HPDE6-E6E7 (cell line): ENCODE results near the gene NTN5.
A peak's percentile ranks its signal among the peaks of the same experiment; 100 is the strongest.
"Not testable (repeated sequence)": the region's sequence is repeated elsewhere in the genome, so short reads cannot be mapped to it uniquely, and the experiment has no call there.

Experiments used
- DNase-seq: peaks from one replicate; pipeline ENCODE4 v3.0.0; 2011; ENCODE audit warnings: missing footprints; ENCODE audit errors: extremely low spot score

The NTN5 gene

GRCh38 chr19:48698046-48698445 is 25.2 kb upstream of the NTN5 start:
- no peak for DNase-seq

- DNase-seq = no peak
Observed at GRCh38 chr19:48696353-48697010, 23.7 kb upstream of the NTN5 start.

- peak; percentile 69 for DNase-seq
Observed at GRCh38 chr19:48695743-48696352, 23.0 kb upstream of the NTN5 start, which contains the start of gene FUT2. Gene FUT2 (plus strand): TSS chr19:48695971. CDS start chr19:48702957, 6,986 bp downstream.

- DNase-seq = not testable (repeated sequence)
Observed at GRCh38 chr19:48693629-48694028, 20.8 kb upstream of the NTN5 start.

- DNase-seq = no peak
Observed at GRCh38 chr19:48689449-48689848, 16.6 kb upstream of the NTN5 start.

GRCh38 chr19:48687776-48688175 is 15.0 kb upstream of the NTN5 start:
- no peak for DNase-seq

GRCh38 chr19:48686637-48687036 is 13.8 kb upstream of the NTN5 start:
- not testable (repeated sequence) for DNase-seq

GRCh38 chr19:48686088-48686487 is 13.3 kb upstream of the NTN5 start:
- DNase-seq = no peak

- peak; percentile 53 for DNase-seq
Observed at GRCh38 chr19:48685583-48685982, 12.8 kb upstream of the NTN5 start.

- DNase-seq = no peak
Observed at GRCh38 chr19:48683349-48683748, 10.5 kb upstream of the NTN5 start.

- DNase-seq = no peak
Observed at GRCh38 chr19:48681127-48681470, 8.3 kb upstream of the NTN5 start.

GRCh38 chr19:48680436-48681126 is 7.8 kb upstream of the NTN5 start:
- no peak for DNase-seq

GRCh38 chr19:48680006-48680405 is 7.2 kb upstream of the NTN5 start:
- DNase-seq = not testable (repeated sequence)

GRCh38 chr19:48678201-48678600 is 5.4 kb upstream of the NTN5 start:
- no peak for DNase-seq

GRCh38 chr19:48676887-48677286 is 4.1 kb upstream of the NTN5 start:
- no peak for DNase-seq

- no peak for DNase-seq
Observed at GRCh38 chr19:48676487-48676886, 3.7 kb upstream of the NTN5 start.

- DNase-seq = peak; percentile 88
Observed at GRCh38 chr19:48674921-48675824, 2.4 kb upstream of the NTN5 start.

- no peak for DNase-seq
Observed at GRCh38 chr19:48674216-48674809, 1.5 kb upstream of the NTN5 start.

- no peak for DNase-seq
Observed at GRCh38 chr19:48673436-48674100, 751 bp upstream of the NTN5 start.

GRCh38 chr19:48671446-48671995 is 1.3 kb downstream of the NTN5 start:
- DNase-seq = no peak
